ENCODE data around the gene PPP1R12B.

The PPP1R12B gene

GRCh38 chr1:202568826-202569225, 220.3 kb downstream of the PPP1R12B start:
- no peak for DNase-seq (ENCODE audit: low read depth)
- no peak overlapping the region for H3K4me3 ChIP-seq (ENCODE audit: control insufficient read depth, low read depth, low read length)
- TF ChIP-seq, protein P1, sequence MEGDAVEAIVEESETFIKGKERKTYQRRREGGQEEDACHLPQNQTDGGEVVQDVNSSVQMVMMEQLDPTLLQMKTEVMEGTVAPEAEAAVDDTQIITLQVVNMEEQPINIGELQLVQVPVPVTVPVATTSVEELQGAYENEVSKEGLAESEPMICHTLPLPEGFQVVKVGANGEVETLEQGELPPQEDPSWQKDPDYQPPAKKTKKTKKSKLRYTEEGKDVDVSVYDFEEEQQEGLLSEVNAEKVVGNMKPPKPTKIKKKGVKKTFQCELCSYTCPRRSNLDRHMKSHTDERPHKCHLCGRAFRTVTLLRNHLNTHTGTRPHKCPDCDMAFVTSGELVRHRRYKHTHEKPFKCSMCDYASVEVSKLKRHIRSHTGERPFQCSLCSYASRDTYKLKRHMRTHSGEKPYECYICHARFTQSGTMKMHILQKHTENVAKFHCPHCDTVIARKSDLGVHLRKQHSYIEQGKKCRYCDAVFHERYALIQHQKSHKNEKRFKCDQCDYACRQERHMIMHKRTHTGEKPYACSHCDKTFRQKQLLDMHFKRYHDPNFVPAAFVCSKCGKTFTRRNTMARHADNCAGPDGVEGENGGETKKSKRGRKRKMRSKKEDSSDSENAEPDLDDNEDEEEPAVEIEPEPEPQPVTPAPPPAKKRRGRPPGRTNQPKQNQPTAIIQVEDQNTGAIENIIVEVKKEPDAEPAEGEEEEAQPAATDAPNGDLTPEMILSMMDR (IDR thresholded peaks at IDR 0.05; ENCODE audit: control insufficient read depth, insufficient read depth, low read depth, low read length, missing control alignments): no peak

- no peak for DNase-seq (ENCODE audit: low read depth)
- TF ChIP-seq, protein P1 (IDR thresholded peaks at IDR 0.05; ENCODE audit: control insufficient read depth, insufficient read depth, low read depth, low read length, missing control alignments): no peak
- no peak overlapping the region for H3K4me3 ChIP-seq (ENCODE audit: control insufficient read depth, low read depth, low read length)
Observed at GRCh38 chr1:202569393-202570322, 221.2 kb downstream of the PPP1R12B start.

DNA sequence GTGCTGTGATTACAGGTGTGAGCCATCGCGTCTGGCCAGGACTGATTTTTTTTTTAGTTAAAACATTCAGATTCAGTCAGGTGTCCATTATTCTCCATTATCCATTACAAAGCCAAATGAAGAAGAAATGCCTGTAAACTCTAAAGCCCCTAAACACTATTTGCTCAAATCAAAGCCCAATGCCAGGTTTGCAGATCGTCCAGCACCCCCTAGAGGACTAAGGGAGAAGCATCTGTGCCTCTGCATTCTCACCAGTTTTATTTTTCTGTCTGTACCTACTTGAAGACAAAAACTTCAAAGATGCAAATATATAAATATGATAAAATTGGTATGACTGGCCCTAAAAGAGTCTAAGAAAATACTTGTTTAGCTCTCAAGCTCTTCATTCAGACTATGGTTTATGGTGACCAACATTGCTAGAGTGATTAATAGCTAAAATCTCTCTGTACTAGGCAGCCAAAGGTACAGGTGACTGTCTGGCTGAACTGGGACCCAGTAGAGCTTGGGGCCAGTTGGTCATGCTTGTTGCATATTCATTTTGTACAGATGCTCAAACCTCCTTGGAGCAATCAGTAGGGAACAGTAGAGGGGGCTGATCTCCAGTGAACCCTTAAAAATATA, 223.3 kb downstream of the PPP1R12B start:
- no peak for DNase-seq (ENCODE audit: low read depth)
- H3K4me3 ChIP-seq (ENCODE audit: control insufficient read depth, low read depth, low read length): no peak overlapping the region
- TF ChIP-seq, protein P1 (IDR thresholded peaks at IDR 0.05; ENCODE audit: control insufficient read depth, insufficient read depth, low read depth, low read length, missing control alignments): peak; percentile 85

GRCh38 chr1:202572867-202573266, 224.4 kb downstream of the PPP1R12B start:
- DNase-seq (ENCODE audit: low read depth): no peak
- TF ChIP-seq, protein P1 (IDR thresholded peaks at IDR 0.05; ENCODE audit: control insufficient read depth, insufficient read depth, low read depth, low read length, missing control alignments): no peak

DNA sequence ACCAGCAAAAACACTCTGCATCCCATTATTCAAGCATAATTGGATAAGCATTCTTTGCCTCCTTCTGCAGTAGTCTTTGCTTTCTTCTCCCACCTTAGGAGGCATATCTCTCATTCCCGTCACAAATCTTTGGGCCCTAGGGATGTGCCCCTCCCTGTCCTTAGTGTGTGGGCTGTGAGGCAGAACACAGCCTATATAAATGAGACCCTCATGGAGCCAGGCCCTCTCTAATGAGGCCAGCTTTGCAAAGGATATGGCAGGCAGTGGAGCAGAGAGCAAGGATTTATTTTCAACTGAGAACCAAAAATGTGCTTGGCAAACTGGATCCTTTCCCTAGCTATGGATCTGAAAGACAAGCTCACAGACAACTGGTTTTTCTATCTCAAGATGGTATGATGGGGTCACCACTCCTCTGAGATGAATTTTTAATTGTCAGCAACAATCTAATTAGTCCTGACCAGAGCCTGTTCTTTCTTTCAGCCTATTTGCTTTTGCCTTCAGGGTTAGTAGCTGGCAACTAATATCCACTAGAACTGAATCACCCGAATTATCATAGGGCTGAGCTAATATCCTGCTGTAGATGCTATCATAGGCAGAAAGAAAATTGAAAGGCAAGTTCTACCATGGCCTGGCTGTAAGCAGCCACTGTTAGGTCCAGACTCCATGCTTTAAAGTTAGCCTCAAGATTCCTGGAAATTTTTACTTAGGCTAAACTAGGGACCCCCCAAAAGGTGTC, 227.6 kb downstream of the PPP1R12B start:
- TF ChIP-seq, protein P1 (IDR thresholded peaks at IDR 0.05; ENCODE audit: control insufficient read depth, insufficient read depth, low read depth, low read length, missing control alignments): no peak
- H3K4me3 ChIP-seq (ENCODE audit: control insufficient read depth, low read depth, low read length): no peak overlapping the region
- no peak for DNase-seq (ENCODE audit: low read depth)

More at GRCh38 chr1:202572867-202573266, 224.4 kb downstream of the PPP1R12B start:
- H3K4me3 ChIP-seq (ENCODE audit: control insufficient read depth, low read depth, low read length): no peak overlapping the region

DNA sequence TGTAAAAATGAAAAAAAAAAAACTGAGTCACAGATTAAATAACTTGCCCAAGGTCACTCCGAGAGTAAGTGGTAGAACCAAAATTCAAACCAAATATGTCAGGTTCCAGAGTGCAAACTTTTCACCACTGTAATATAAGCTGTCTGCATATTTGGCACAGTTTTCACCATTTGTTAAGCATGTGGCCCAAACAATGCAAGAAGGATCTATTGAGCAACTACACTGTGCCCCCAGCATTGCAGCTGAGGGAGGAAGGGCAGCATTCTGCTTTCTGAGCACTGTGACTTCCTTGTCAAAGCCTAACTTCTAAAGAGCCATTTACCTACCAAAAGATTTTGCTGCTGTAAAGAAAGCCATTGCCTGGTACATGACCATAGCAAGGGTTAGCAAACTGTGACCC, 228.3 kb downstream of the PPP1R12B start:
- H3K4me3 ChIP-seq (ENCODE audit: control insufficient read depth, low read depth, low read length): no peak overlapping the region
- DNase-seq (ENCODE audit: low read depth): peak; percentile 73
- TF ChIP-seq, protein P1 (IDR thresholded peaks at IDR 0.05; ENCODE audit: control insufficient read depth, insufficient read depth, low read depth, low read length, missing control alignments): no peak
